ENCODE data around the gene CUL7.
"Not testable (repeated sequence)": the region's sequence is repeated elsewhere in the genome, so short reads cannot be mapped to it uniquely, and the experiment has no call there.

CUL7 gene

DNA sequence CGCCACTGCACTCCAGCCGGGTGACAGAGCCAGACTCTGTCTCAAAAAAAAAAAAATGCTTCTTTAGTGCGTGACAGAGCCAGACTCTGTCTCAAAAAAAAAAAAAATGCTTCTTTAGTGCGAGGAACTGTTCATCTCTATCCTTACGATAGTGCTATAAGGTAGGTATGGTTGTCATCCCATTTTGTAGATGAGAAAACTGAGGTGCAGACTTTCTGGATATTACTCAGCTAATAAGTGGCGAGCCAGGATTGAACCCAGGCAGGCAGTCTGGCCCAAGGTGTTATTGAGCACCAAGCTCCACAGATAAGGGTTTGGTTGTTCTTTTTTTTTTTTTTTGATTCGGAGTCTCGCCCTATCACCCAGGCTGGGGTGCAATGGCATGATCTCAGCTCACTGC, 51.8 kb downstream of the CUL7 start:
- no peak overlapping the region for H3K27ac ChIP-seq (ENCODE audit: low read length)
- H3K27me3 ChIP-seq (ENCODE audit: control insufficient read depth, insufficient read depth, low read length): no peaks in the 10 kb centered on the region
- no peak overlapping the region for H3K4me3 ChIP-seq (ENCODE audit: low read length)
- DNase-seq (ENCODE audit: low read depth, low spot score): no peak
- no CpG with 5 or more reads among the region's 8 CpGs for WGBS (ENCODE audit: insufficient coverage, insufficient read length)
- no peaks in the 10 kb centered on the region for H3K9me3 ChIP-seq (ENCODE audit: control insufficient read depth, insufficient read depth, low read length)
- no peaks in the 10 kb centered on the region for H3K4me1 ChIP-seq (ENCODE audit: control insufficient read depth, insufficient read depth, low read length)
- peaks cover 4% of the 10 kb centered on the region; the same call in 1 of the 2 replicates for H3K36me3 ChIP-seq (ENCODE audit: control insufficient read depth, insufficient read depth, low read length)

DNA sequence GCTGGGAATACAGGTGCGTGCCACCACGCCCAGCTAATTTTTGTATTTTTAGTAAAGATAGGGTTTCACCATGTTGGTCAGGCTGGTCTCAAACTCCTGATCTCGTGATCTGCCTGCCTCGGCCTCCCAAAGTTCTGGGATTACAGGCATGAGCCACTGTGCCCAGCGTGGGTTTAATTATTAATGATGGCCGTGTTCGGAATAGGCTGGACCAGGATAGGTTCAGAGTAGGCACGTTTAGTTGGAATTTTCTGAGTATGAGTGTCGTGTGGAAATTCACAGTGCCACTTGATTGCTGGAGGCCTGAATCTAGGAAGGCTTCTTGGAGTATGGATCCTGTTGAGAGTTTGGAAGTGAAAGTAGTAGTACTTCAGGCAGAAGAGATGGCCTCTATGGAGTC, 55.4 kb downstream of the CUL7 start:
- not testable (repeated sequence) for H3K4me3 ChIP-seq (ENCODE audit: low read length); H3K9me3 ChIP-seq (ENCODE audit: control insufficient read depth, insufficient read depth, low read length)
- WGBS (ENCODE audit: insufficient coverage, insufficient read length): no CpG with 5 or more reads among the region's 9 CpGs

DNA sequence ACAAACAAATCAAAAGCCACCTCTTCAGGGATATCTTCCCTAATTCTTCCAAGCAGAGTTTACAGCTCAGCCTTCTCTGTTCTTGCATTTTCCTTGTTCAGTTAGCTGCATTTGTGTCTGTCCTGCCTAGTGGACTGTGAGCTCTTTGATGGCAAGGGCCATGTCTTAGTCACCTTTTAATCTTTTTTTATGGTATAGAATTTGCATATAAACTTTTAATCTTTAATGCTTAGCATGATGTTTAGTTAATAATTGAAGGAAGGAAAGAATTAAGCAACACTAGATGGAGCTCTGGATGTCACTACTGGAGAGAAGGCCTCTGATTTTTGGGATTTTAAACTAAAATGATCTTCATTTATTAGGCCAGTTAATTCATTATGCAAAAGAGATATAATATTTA, 57.1 kb downstream of the CUL7 start:
- H3K36me3 ChIP-seq (ENCODE audit: control insufficient read depth, insufficient read depth, low read length): no peaks in the 10 kb centered on the region
- DNase-seq (ENCODE audit: low read depth, low spot score): no peak

More for the DNA sequence above, 55.4 kb downstream of the CUL7 start:
- not testable (repeated sequence) for H3K36me3 ChIP-seq (ENCODE audit: control insufficient read depth, insufficient read depth, low read length); H3K4me1 ChIP-seq (ENCODE audit: control insufficient read depth, insufficient read depth, low read length); H3K27ac ChIP-seq (ENCODE audit: low read length); DNase-seq (ENCODE audit: low read depth, low spot score); H3K27me3 ChIP-seq (ENCODE audit: control insufficient read depth, insufficient read depth, low read length)

DNA sequence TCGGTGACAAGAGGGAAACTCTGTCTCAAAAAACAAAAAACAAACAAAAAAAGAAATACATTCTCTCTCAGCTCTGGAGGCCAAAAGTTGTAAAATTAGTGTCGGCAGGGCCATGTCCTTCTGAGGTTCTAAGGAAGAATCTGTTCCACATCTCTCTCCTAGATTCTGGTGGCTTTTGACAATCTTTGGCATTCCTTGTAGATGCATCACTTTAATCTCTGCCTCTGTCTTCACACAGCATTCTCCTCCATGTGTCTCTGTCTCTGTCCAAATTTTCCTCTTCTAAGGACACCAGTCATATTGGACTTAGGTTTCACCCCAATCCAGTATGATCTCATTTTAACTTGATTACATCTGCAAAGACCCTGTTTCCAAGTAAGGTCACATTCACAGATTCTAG, 60.2 kb downstream of the CUL7 start:
- Histone ChIP-seq H3K36me3 (ENCODE audit: control insufficient read depth, insufficient read depth, low read length) (peaks cover 6% of the 10 kb centered on the region), H3K27ac (ENCODE audit: low read length) (no peak overlapping the region), H3K4me1 (ENCODE audit: control insufficient read depth, insufficient read depth, low read length) (no peaks in the 10 kb centered on the region), H3K9me3 (ENCODE audit: control insufficient read depth, insufficient read depth, low read length) (no peaks in the 10 kb centered on the region), H3K27me3 (ENCODE audit: control insufficient read depth, insufficient read depth, low read length) (no peaks in the 10 kb centered on the region), H3K4me3 (ENCODE audit: low read length) (no peak overlapping the region)
- no peak for DNase-seq (ENCODE audit: low read depth, low spot score)
- WGBS (ENCODE audit: insufficient coverage, insufficient read length): no CpG with 5 or more reads among the region's 2 CpGs

More for the DNA sequence above, 57.1 kb downstream of the CUL7 start:
- Histone ChIP-seq H3K27me3 (ENCODE audit: control insufficient read depth, insufficient read depth, low read length) (no peaks in the 10 kb centered on the region), H3K9me3 (ENCODE audit: control insufficient read depth, insufficient read depth, low read length) (no peaks in the 10 kb centered on the region), H3K4me3 (ENCODE audit: low read length) (no peak overlapping the region), H3K27ac (ENCODE audit: low read length) (no peak overlapping the region), H3K4me1 (ENCODE audit: control insufficient read depth, insufficient read depth, low read length) (no peaks in the 10 kb centered on the region)

DNA sequence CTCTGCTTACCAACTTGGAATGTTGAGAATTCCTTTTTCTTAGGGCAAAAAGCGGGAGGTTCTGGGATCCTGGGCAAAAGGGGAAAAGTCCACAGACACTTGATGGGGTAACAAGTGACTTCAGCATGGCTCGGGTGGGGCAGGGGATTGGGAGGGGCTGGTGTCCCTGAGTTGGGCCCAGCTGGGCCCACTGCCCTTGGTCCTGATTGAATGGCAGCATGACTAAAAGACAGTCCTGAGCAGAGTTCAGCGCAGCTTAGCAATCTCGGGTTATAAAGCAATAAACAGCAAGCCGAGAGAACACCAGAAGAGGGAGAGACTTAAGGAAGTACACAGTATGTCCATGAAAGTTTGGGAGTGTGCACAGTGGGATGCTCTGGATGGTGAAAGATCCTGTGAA, 63.7 kb downstream of the CUL7 start:
- no CpG with 5 or more reads among the region's 5 CpGs for WGBS (ENCODE audit: insufficient coverage, insufficient read length)
- H3K4me1 ChIP-seq (ENCODE audit: control insufficient read depth, insufficient read depth, low read length): peaks cover 2% of the 10 kb centered on the region; the same call in 1 of the 2 replicates

DNA sequence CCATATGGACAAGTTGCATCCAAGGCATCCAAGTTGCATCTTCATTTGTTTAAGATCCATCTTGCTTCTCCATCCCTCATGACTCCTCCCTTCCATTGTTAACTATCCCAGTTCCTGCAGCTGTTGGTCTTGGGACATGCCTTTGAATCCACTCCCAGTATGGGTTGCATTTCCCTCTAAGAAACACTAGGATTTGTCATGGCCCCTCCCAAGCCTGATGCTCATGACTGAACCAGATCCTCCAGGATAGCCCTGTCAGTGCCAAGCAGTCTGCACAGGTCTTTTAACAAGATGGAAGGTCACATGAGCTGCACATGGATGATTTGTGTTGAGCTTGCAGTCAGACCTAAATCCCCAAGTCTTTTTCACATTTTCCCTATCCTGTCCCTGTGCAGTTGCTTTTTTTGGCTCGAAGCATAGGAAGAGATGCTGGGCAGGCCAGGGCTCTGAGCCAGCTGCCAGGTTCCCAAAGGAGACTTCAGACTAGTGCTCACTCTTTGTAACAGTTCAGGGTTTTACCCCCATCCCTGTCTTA, 65.1 kb downstream of the CUL7 start:
- no peaks in the 10 kb centered on the region for H3K9me3 ChIP-seq (ENCODE audit: control insufficient read depth, insufficient read depth, low read length)
- H3K27ac ChIP-seq (ENCODE audit: low read length): no peak overlapping the region
- peaks cover 6% of the 10 kb centered on the region for H3K36me3 ChIP-seq (ENCODE audit: control insufficient read depth, insufficient read depth, low read length)
- peaks cover 2% of the 10 kb centered on the region; the same call in 1 of the 2 replicates for H3K4me1 ChIP-seq (ENCODE audit: control insufficient read depth, insufficient read depth, low read length)
- no peak for DNase-seq (ENCODE audit: low read depth, low spot score)
- WGBS (ENCODE audit: insufficient coverage, insufficient read length): no CpG with 5 or more reads among the region's 1 CpG
- no peaks in the 10 kb centered on the region for H3K27me3 ChIP-seq (ENCODE audit: control insufficient read depth, insufficient read depth, low read length)
- H3K4me3 ChIP-seq (ENCODE audit: low read length): no peak overlapping the region

More for the DNA sequence above, 63.7 kb downstream of the CUL7 start:
- Histone ChIP-seq H3K9me3 (ENCODE audit: control insufficient read depth, insufficient read depth, low read length) (no peaks in the 10 kb centered on the region), H3K36me3 (ENCODE audit: control insufficient read depth, insufficient read depth, low read length) (peaks cover 6% of the 10 kb centered on the region), H3K27me3 (ENCODE audit: control insufficient read depth, insufficient read depth, low read length) (no peaks in the 10 kb centered on the region), H3K27ac (ENCODE audit: low read length) (no peak overlapping the region), H3K4me3 (ENCODE audit: low read length) (no peak overlapping the region)
- no peak for DNase-seq (ENCODE audit: low read depth, low spot score)
